ENCODE data around the gene KARS1. TPM values are rescaled to one million over a fixed set of nuclear protein-coding genes. Genes with fewer than 3 reads are reported as not detected.

Gene KARS1
- total RNA-seq, 1 experiment from 2014 or later, result 196 TPM

DNA sequence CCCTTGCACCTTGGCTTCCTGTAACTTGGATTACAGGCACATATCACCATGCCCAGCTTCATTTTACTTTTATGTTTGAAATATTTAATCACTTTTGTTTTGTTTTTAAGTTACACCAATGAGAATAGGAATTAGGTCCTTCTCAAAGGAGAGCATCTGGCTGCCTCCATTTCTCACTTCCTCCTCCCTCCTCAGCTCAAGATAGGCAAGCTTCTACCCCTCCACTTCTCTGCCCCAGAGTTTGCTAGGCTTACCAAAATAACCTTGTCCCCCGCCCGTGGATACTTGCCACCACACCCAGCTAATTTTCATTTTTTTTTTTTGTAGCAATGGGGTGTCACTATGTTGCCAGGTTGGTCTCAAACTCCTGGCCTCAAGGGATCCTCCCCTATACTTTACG lies 63.4 kb downstream of the KARS1 start:
- no peak overlapping the region for H3K27ac ChIP-seq (ENCODE audit: low read depth, low read length)
- no TSS peak for BruUV-seq (replicated peaks)
- no peaks in the 10 kb centered on the region for H3K79me2 ChIP-seq (ENCODE audit: insufficient read depth, low read length)
- H3K4me1 ChIP-seq (ENCODE audit: control insufficient read depth in 1 of 2, insufficient read depth in 2 of 2, low read length in 2 of 2), result no peaks in the 10 kb centered on the region
- no peak overlapping the region for H2AFZ ChIP-seq (ENCODE audit: low read depth, low read length, poor library complexity, severe bottlenecking)
- intact Hi-C loops (cut with micrococcal nuclease), result no loop called here
- H3K9me2 ChIP-seq (ENCODE audit: insufficient read depth), result no peaks in the 10 kb centered on the region
- RAD21 ChIA-PET (ENCODE audit: low non-redundant PET in 1 of 2, low total read pairs in 2 of 2, uncharacterized antibody in 2 of 2, unreplicated experiment in 2 of 2), result no interaction called here
- H3K27me3 ChIP-seq (ENCODE audit: insufficient read depth, low read length), result no peaks in the 10 kb centered on the region
- TF ChIP-seq POLR2AphosphoS5 (IDR thresholded peaks at IDR 0.05; ENCODE audit: low read depth, low read length) (no peak), JUND (IDR thresholded peaks at IDR 0.05) (no peak), ZNF274 (IDR thresholded peaks at IDR 0.05; ENCODE audit: low read depth, low read length) (no peak), TCF7L2 (IDR thresholded peaks at IDR 0.05; ENCODE audit: borderline replicate concordance, extremely low read depth, insufficient read depth, insufficient read length) (no peak), ZFX (IDR thresholded peaks at IDR 0.05) (no peak), CBX3 (IDR thresholded peaks at IDR 0.05; ENCODE audit: low read depth) (no peak), RAD21 (IDR thresholded peaks at IDR 0.05; ENCODE audit: low read depth) (no peak), ELF1 (IDR thresholded peaks at IDR 0.05; ENCODE audit: borderline replicate concordance, low read depth) (no peak), CEBPB (IDR thresholded peaks at IDR 0.05; ENCODE audit: low read depth) (no peak), FOSL1 (IDR thresholded peaks at IDR 0.05; ENCODE audit: low read depth) (no peak), SRF (IDR thresholded peaks at IDR 0.05; ENCODE audit: low read depth) (no peak)
- TF ChIP-seq, protein P1, sequence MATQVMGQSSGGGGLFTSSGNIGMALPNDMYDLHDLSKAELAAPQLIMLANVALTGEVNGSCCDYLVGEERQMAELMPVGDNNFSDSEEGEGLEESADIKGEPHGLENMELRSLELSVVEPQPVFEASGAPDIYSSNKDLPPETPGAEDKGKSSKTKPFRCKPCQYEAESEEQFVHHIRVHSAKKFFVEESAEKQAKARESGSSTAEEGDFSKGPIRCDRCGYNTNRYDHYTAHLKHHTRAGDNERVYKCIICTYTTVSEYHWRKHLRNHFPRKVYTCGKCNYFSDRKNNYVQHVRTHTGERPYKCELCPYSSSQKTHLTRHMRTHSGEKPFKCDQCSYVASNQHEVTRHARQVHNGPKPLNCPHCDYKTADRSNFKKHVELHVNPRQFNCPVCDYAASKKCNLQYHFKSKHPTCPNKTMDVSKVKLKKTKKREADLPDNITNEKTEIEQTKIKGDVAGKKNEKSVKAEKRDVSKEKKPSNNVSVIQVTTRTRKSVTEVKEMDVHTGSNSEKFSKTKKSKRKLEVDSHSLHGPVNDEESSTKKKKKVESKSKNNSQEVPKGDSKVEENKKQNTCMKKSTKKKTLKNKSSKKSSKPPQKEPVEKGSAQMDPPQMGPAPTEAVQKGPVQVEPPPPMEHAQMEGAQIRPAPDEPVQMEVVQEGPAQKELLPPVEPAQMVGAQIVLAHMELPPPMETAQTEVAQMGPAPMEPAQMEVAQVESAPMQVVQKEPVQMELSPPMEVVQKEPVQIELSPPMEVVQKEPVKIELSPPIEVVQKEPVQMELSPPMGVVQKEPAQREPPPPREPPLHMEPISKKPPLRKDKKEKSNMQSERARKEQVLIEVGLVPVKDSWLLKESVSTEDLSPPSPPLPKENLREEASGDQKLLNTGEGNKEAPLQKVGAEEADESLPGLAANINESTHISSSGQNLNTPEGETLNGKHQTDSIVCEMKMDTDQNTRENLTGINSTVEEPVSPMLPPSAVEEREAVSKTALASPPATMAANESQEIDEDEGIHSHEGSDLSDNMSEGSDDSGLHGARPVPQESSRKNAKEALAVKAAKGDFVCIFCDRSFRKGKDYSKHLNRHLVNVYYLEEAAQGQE (IDR thresholded peaks at IDR 0.05; ENCODE audit: low read depth), result no peak
- TF ChIP-seq, protein P2, sequence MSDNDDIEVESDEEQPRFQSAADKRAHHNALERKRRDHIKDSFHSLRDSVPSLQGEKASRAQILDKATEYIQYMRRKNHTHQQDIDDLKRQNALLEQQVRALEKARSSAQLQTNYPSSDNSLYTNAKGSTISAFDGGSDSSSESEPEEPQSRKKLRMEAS (IDR thresholded peaks at IDR 0.05), result no peak
- CTCF ChIA-PET, result no interaction called here
- DNase-seq (ENCODE audit: low read depth, low spot score), result no peak
- POLR2A ChIA-PET, result no interaction called here
- no peaks in the 10 kb centered on the region for H3K9me3 ChIP-seq (ENCODE audit: control insufficient read depth in 1 of 2, insufficient read depth in 1 of 2, low read depth in 1 of 2, low read length in 2 of 2)
- H4K20me1 ChIP-seq (ENCODE audit: insufficient read depth), result no peaks in the 10 kb centered on the region
- no peak for ATAC-seq
- H3K4me3 ChIP-seq (replicated peaks in 1 of 2; ENCODE audit: low read depth in 1 of 2, low read length in 2 of 2), result no peak overlapping the region
- H3K36me3 ChIP-seq (ENCODE audit: control insufficient read depth in 1 of 2, insufficient read depth in 2 of 2, low read length in 2 of 2), result 0 out of 4 replicates have a peak, but pooled peaks cover 0 to under 1% of the 10 kb centered on the region in 2 experiments
- no peak overlapping the region for H3K4me2 ChIP-seq (ENCODE audit: low read length)
- H3K9ac ChIP-seq (ENCODE audit: low read length), result no peak overlapping the region

All from HCT116 (cell line).